Activated T-cell treated with anti-CD3 and anti-CD28 coated beads for 1 hour (primary cell): ENCODE measurements around the gene SF1.

Experiments used
- DNase-seq: peaks from one replicate; pipeline ENCODE4 v3.0.0-alpha.2; 2020; ENCODE audit warnings: low read depth

The SF1 gene

GRCh38 chr11:64777449-64778222, 706 bp downstream of the SF1 start:
- DNase-seq, result peak; percentile 81

- DNase-seq, result no peak
Measured at GRCh38 chr11:64776875-64777274, 1.5 kb downstream of the SF1 start.

GRCh38 chr11:64776425-64776824, 1.9 kb downstream of the SF1 start:
- DNase-seq, result no peak

- DNase-seq, result no peak
Measured at GRCh38 chr11:64774144-64774543, 4.2 kb downstream of the SF1 start.

- no peak for DNase-seq
Measured at GRCh38 chr11:64772303-64773018, 5.9 kb downstream of the SF1 start.

GRCh38 chr11:64771861-64772260, 6.5 kb downstream of the SF1 start:
- DNase-seq, result no peak

- DNase-seq, result no peak
Measured at GRCh38 chr11:64770120-64770519, 8.2 kb downstream of the SF1 start.

GRCh38 chr11:64769283-64769682, 9.1 kb downstream of the SF1 start:
- DNase-seq, result no peak

- DNase-seq, result no peak
Measured at GRCh38 chr11:64768300-64768694, 10.0 kb downstream of the SF1 start.

- DNase-seq, result peak; percentile 86
Measured at GRCh38 chr11:64767344-64768299, 10.7 kb downstream of the SF1 start.

- no peak for DNase-seq
Measured at GRCh38 chr11:64766881-64767280, 11.5 kb downstream of the SF1 start.

GRCh38 chr11:64765851-64766665, 12.3 kb downstream of the SF1 start:
- DNase-seq, result no peak

- no peak for DNase-seq
Measured at GRCh38 chr11:64765291-64765850, 13.0 kb downstream of the SF1 start.

- no peak for DNase-seq
Measured at GRCh38 chr11:64764753-64765152, 13.6 kb downstream of the SF1 start.

GRCh38 chr11:64764040-64764611, 14.2 kb downstream of the SF1 start:
- DNase-seq, result peak; percentile 49

GRCh38 chr11:64763526-64764039, 14.8 kb downstream of the SF1 start:
- no peak for DNase-seq

GRCh38 chr11:64762674-64763525, 15.4 kb downstream of the SF1 start:
- no peak for DNase-seq

- no peak for DNase-seq
Measured at GRCh38 chr11:64762277-64762673, 16.1 kb downstream of the SF1 start.

GRCh38 chr11:64760759-64761420, 17.5 kb downstream of the SF1 start:
- DNase-seq, result no peak
